ENCODE results near the gene DPYSL3. TPM values are rescaled to one million over a fixed set of nuclear protein-coding genes. Genes with fewer than 3 reads are reported as not detected.

DPYSL3 gene
- total and polyA plus RNA-seq, 2 donors (not counting 3 experiments of a cell fraction or from before 2014, with no cell fraction given) = 80.3 to 146 TPM

DNA sequence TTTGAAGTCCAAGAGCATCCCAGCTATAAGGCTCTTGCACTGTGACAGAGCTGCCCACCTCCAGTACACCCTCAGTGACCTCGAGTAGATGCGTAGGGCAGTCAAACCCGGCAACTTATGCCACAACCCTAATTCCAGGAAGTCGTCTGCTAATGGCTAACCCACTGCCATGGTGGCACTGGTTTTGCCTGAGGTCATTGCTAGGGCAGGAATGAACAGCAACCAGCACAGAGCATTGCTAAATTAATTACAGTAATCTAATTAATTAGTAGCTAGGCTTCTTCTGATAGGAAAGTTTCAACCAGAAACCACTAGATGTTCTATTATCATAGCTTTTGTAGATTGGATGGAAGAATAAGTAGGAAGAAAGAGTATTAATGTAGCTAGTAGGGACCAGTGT, 122.8 kb downstream of the DPYSL3 start:
- DNase-seq (ENCODE audit: low read depth, low spot score) (no peak), FAIRE-seq (no peak)
- Histone ChIP-seq H3K36me3 (ENCODE audit: control insufficient read depth in 2 of 2, extremely low read depth in 1 of 2, insufficient read depth in 2 of 2, low read length in 2 of 2) (no peaks in the 10 kb centered on the region), H3K27ac (ENCODE audit: insufficient read depth, low read depth, low read length) (no peak overlapping the region), H3K4me1 (ENCODE audit: control insufficient read depth, extremely low read depth, insufficient read depth, low read length) (peaks cover 9% of the 10 kb centered on the region), H3K79me2 (ENCODE audit: control insufficient read depth, insufficient read depth, low read length) (no peaks in the 10 kb centered on the region), H3K9me3 (replicated peaks; ENCODE audit: control insufficient read depth, insufficient read depth, low read length) (no peaks in the 10 kb centered on the region), H4K20me1 (replicated peaks; ENCODE audit: control insufficient read depth, extremely low read depth, insufficient read depth, low read length) (no peaks in the 10 kb centered on the region), H3K27me3 (ENCODE audit: control insufficient read depth in 2 of 2, insufficient read depth in 2 of 2, low read length in 2 of 2) (no peaks in the 10 kb centered on the region), H3K4me3 (replicated peaks in 1 of 3; ENCODE audit: insufficient read depth in 1 of 3, low read depth in 1 of 3, low read length in 3 of 3) (no peak overlapping the region), H3K9ac (replicated peaks; ENCODE audit: extremely low read depth, insufficient read depth, low read length) (no peak overlapping the region), H3K9me1 (replicated peaks; ENCODE audit: control insufficient read depth, extremely low read depth, insufficient read depth, low read length) (no peaks in the 10 kb centered on the region), H3K4me2 (ENCODE audit: insufficient read depth, low read length) (no peak overlapping the region), H2AFZ (ENCODE audit: low read depth, low read length) (no peak overlapping the region)
- no TSS peak for BruUV-seq (replicated peaks)
- ChIA-PET CTCF (interaction anchor here (1.7 to 5.7 kb wide), 4 partner anchors 17 to 198 kb away, joined by 9 to 37 read pairs (median 12); no protein-coding TSS in a partner anchor), POLR2A (no interaction called here)
- dilution Hi-C loops (cut with MboI; ENCODE audit: extremely low pct_ligation_motif_present, low sequenced_read_pairs) = no loop called here
- TF ChIP-seq EZH2 (IDR thresholded peaks at IDR 0.05; ENCODE audit: borderline replicate concordance, low read depth, low read length, severe bottlenecking) (no peak), FOS (IDR thresholded peaks at IDR 0.05; ENCODE audit: borderline replicate concordance, insufficient read depth, low read length) (no peak), MYC (IDR thresholded peaks at IDR 0.05; ENCODE audit: low read depth, low read length) (no peak), GATA2 (IDR thresholded peaks at IDR 0.05; ENCODE audit: insufficient read depth, insufficient read length, low read depth, low read length) (no peak), POLR2A (IDR thresholded peaks at IDR 0.05; ENCODE audit: low read depth, low read length) (no peak)
- intact Hi-C loops (cut with micrococcal nuclease) = no loop called here

DNA sequence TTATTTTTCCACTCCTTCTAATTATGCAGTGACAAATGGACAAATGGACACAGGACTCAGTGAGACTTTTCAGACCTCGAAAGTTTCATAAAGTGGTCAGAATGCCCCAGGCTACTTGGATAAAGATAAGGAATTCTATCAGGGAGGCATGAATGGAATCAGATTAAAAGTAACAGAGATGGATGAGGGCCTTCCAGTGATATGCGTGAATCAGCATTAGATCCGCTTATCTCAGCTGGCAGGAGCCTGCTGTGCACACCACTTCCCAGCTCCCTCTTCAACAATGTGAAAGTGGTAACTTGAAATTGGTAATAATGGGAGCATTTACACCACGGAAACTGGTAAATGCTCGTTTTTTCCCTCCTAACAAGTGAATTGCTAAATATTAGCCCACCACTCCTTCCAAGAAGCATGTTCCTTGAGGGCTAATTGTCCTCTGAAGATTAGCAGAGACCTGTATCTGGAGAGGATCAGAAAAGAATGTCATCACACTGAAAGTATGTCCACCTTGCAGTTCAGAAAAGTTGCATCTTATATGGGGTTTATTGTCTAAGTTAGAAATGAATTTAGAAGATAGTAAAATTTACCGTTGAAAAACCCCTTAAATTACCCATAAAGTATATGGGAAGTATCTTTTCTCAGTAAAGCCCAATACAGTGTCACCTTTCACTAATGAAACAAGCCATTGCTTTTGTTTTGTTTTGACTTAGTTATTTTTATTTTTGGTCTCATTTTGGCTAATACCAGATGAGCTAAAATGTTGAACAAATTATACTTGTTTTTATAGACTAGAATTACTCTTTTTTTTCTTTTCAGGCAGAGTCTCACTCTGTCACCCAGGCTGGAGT, 125.3 kb downstream of the DPYSL3 start:
- Histone ChIP-seq H3K9ac (replicated peaks; ENCODE audit: extremely low read depth, insufficient read depth, low read length) (no peak overlapping the region), H3K27ac (ENCODE audit: insufficient read depth, low read depth, low read length) (no peak overlapping the region), H2AFZ (ENCODE audit: low read depth, low read length) (no peak overlapping the region), H3K27me3 (ENCODE audit: control insufficient read depth in 2 of 2, insufficient read depth in 2 of 2, low read length in 2 of 2) (peaks cover 0 to 2% of the 10 kb centered on the region in 2 experiments), H3K9me3 (replicated peaks; ENCODE audit: control insufficient read depth, insufficient read depth, low read length) (no peaks in the 10 kb centered on the region), H3K4me1 (ENCODE audit: control insufficient read depth, extremely low read depth, insufficient read depth, low read length) (no peaks in the 10 kb centered on the region), H3K4me2 (ENCODE audit: insufficient read depth, low read length) (no peak overlapping the region), H4K20me1 (replicated peaks; ENCODE audit: control insufficient read depth, extremely low read depth, insufficient read depth, low read length) (no peaks in the 10 kb centered on the region), H3K36me3 (ENCODE audit: control insufficient read depth in 2 of 2, extremely low read depth in 1 of 2, insufficient read depth in 2 of 2, low read length in 2 of 2) (no peaks in the 10 kb centered on the region), H3K4me3 (replicated peaks in 1 of 3; ENCODE audit: insufficient read depth in 1 of 3, low read depth in 1 of 3, low read length in 3 of 3) (no peak overlapping the region), H3K9me1 (replicated peaks; ENCODE audit: control insufficient read depth, extremely low read depth, insufficient read depth, low read length) (no peaks in the 10 kb centered on the region), H3K79me2 (ENCODE audit: control insufficient read depth, insufficient read depth, low read length) (no peaks in the 10 kb centered on the region)
- no TSS peak for BruUV-seq (replicated peaks)
- FAIRE-seq = no peak
- TF ChIP-seq JUN (IDR thresholded peaks at IDR 0.05; ENCODE audit: borderline replicate concordance, insufficient read depth, insufficient read length, low read depth) (no peak), POLR2AphosphoS5 (IDR thresholded peaks at IDR 0.05; ENCODE audit: insufficient read depth, low read depth, low read length) (no peak), POLR2A (IDR thresholded peaks at IDR 0.05; ENCODE audit: low read depth, low read length) (no peak), GATA2 (IDR thresholded peaks at IDR 0.05; ENCODE audit: insufficient read depth, insufficient read length, low read depth, low read length) (no peak), MYC (IDR thresholded peaks at IDR 0.05; ENCODE audit: low read depth, low read length) (no peak), EZH2 (IDR thresholded peaks at IDR 0.05; ENCODE audit: borderline replicate concordance, low read depth, low read length, severe bottlenecking) (no peak), FOS (IDR thresholded peaks at IDR 0.05; ENCODE audit: borderline replicate concordance, insufficient read depth, low read length) (no peak)
- TF ChIP-seq, protein P1, sequence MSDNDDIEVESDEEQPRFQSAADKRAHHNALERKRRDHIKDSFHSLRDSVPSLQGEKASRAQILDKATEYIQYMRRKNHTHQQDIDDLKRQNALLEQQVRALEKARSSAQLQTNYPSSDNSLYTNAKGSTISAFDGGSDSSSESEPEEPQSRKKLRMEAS (IDR thresholded peaks at IDR 0.05; ENCODE audit: insufficient read depth, insufficient read length) = no peak
- TF ChIP-seq, protein P2, sequence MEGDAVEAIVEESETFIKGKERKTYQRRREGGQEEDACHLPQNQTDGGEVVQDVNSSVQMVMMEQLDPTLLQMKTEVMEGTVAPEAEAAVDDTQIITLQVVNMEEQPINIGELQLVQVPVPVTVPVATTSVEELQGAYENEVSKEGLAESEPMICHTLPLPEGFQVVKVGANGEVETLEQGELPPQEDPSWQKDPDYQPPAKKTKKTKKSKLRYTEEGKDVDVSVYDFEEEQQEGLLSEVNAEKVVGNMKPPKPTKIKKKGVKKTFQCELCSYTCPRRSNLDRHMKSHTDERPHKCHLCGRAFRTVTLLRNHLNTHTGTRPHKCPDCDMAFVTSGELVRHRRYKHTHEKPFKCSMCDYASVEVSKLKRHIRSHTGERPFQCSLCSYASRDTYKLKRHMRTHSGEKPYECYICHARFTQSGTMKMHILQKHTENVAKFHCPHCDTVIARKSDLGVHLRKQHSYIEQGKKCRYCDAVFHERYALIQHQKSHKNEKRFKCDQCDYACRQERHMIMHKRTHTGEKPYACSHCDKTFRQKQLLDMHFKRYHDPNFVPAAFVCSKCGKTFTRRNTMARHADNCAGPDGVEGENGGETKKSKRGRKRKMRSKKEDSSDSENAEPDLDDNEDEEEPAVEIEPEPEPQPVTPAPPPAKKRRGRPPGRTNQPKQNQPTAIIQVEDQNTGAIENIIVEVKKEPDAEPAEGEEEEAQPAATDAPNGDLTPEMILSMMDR (IDR thresholded peaks at IDR 0.05; ENCODE audit: extremely low read depth in 1 of 2, insufficient read depth in 1 of 2, low read depth in 1 of 2, low read length in 2 of 2) = no peak
- DNase-seq (ENCODE audit: low read depth, low spot score) = no peak
- intact Hi-C loops (cut with micrococcal nuclease) = no loop called here
- ChIA-PET CTCF (interaction anchor here (1.0 to 4.4 kb wide), 6 partner anchors 15 to 864 kb away, joined by 3 to 24 read pairs (median 4); no protein-coding TSS in a partner anchor), POLR2A (no interaction called here)
- dilution Hi-C loops (cut with MboI; ENCODE audit: extremely low pct_ligation_motif_present, low sequenced_read_pairs) = no loop called here
